Hypothalamus (tissue), 51 donors: ENCODE data around the gene CLEC2L.

ENCODE experiments used
- DNase-seq, 51 donors: peaks; one replicate each; lab custom pipeline; 2025; lab: John Stamatoyannopoulos, UW

Gene CLEC2L

DNA sequence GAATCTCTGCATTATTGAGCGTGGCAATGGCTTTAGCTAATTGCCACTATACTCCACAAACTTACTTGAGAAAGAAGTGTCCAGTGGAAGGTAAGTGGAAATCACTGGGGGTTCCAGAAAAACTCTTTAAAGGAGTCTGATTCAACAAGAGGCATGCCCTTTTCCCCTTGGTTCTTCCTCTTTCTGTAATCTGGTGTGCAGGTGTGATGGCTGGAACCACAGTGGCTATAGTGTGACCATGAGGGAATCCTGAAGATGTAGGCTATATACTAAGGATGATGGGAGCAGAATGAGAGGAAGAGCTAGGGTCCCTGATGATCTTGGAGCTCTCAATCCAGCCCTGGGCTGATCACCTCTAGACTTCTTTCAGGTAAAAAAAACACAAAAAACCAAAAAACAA lies 2.0 kb upstream of the CLEC2L start:
- DNase-seq: no peak

DNA sequence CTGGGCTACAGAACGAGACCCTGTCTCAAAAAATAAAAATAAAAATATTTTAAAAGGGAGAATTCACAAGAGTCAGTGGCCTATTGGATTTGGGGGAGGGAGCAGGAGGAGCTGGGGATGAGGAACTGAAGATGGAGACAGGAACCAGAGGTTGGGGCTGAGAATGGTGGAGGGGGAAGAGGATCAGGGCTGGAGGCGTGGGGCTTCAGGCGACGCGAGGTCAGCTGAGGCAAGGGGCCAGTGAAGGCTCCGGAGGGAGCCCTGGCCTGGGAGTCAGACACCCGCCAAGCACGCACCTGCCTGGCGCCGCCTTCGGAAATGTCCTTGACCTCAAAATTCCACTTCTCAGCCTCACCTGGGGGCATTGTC lies 671 bp upstream of the CLEC2L start:
- no peak for DNase-seq

DNA sequence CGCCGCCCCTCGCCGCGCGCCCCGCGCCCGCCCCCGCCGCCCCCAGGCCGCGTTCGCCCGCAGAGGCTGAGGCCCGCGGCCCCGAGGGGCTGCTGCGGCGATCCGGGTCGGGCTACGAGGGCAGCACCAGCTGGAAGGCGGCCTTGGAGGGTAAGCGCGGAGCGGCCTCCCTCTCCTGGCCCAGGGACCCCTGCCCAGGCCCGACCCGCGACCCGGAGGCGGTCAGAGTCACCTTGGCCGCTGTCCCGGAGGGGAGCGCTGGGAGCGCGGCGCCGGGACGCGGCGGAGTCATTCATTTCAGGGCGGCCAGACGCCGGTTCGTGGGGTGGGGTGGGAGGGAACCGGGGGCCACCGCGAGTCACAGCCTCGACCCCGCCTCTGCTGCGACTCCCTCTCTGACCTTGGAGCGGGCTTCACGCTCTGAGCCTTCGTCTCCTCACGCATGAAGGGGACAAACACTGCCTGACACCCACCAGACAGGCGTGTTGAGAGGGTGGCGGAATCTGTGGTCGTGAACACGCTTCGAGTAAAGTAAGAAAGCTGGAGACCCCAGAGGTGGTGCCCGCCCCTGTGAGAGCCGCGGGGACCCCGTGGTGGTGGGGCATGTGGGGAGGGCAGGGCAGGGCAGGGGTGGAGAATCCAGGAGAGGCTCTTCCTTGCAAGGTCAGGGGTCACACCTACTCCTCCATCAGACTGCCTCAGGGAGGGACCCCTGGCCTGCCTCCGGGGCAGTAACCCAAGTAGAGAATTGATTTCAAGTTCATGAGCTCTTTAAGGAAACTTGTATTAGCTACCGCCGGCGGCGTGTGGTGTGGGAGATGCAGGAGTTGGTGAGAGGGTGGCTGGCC lies 707 bp downstream of the CLEC2L start:
- DNase-seq: no peak

DNA sequence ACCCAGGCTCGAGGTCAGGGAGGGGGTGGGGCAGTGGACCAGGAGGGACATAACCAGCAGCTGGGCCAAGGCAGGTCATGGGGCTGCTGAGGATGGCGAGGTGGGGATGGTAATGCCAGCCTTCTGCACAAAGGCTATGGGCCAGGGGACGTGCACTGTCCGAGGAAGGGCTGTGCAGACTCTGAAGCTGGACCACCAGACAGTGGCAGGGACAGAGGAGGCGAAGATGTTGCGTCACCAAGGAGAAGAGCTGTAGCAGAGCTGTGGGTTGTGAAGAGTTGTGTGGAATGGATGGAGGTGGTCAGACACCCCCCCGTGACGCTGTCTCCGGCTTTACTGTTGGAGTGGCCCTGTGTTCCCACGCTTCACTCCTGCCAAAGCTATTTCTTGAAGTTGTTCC lies 1.8 kb downstream of the CLEC2L start:
- DNase-seq: peak in 1 of 51 donors; percentile 24

DNA sequence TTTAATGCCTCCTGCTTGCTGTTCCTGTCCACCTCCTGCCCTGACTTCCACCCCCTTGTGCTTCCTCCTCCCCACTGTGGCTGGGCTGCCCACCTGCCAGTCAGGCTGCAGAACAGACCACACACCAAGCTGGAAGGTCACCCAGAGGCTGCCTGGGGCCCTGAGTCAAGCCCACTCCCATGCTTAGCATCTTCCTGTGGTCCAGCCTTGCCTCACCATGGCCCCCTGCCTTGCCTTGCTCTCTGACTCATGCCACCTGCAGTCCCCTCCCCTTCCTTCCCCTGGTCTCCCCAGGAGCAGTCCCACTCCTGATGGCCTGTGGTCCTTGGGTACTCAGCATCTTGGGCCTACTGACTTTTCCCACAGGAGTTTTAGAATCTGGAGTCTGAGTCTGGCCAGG lies 2.3 kb downstream of the CLEC2L start:
- no peak for DNase-seq

DNA sequence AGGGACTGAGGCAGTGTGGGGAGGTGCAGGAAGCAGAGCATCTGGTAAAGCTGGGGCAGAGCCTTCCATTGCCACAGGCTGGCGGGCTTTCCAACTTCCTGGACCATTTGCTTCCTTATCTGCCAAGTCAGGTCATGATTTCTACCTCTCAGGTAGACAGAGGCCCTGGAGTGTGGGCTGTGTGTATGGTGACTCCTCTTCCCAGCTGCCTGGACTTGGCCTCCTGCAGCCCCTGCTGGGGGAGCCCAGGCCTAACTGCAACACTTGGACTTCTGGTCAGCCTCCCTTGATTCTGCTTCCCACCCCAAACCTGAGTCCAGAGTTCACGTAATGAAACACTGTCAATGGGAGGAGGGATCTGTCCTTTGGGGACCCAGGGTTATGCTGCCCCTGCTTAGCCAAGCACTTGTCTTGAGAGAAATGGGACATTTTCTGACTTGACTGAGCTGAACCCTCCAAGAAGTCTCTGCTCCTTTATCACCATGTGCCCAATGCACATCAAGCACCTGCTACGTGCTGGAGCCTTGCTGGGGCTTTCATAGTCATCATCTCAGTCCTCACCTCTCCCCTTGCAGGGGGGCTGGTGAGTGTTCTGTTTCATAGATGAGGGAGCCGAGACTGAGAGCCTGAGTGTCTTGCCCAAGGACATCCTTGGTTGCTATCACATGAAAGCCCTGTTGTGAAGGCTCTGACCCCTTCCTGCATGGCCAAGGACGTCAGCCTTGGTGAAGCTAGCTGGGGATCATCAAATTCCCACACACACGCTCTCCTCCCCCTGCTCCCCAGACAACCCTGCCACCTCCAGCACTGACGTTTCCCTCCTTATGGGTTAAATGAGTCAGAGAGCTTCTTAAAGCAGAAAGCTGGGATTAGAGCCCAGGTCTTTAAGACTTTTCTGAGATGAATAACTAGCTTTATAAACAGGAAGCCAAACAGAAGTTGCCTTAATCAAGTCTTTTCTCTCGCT lies 3.4 kb downstream of the CLEC2L start:
- DNase-seq: peak in 1 of 51 donors; percentile 13

DNA sequence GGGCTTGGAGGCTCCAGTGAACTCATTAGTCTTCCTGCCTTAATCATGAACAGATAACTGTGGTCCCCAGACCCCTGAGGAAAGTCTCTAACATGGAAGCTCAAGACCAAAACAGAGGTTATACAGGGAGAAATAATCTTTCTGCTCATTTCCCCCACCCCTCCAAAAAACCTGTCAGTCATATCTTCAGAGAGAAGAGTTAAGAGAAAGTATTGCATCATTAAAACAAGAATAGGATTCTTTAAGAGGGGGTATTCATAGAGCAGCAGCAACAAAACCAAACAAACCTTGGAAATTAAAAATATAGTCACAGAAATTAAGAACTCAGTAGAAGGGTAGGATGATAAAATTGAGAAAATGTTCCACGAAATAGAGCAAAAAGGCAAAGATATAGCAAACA lies 7.6 kb downstream of the CLEC2L start:
- no peak for DNase-seq

DNA sequence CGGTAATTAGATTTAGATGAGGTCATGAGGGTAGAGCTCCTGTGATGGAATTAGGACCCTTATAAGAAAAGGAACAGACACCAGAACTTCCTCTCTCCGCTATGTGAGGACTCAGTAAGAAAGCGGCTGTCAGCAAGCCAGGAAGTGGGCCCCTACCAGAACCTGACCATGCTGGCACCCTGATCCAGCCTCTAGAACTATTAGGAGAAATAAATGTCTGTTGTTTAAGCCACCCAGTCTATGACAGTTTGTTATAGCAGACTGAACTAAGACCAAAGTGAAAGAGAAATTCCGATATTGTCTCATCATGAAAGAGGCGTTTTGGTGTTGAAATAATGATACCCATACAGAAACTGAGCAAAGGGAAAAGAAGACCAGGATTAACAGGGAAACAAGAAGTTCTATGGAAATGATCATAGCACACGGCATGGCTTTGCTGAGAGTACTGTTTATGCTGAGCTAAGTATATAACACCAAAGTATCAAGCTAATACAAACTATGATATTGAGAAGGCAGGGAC lies 9.2 kb downstream of the CLEC2L start:
- no peak for DNase-seq

DNA sequence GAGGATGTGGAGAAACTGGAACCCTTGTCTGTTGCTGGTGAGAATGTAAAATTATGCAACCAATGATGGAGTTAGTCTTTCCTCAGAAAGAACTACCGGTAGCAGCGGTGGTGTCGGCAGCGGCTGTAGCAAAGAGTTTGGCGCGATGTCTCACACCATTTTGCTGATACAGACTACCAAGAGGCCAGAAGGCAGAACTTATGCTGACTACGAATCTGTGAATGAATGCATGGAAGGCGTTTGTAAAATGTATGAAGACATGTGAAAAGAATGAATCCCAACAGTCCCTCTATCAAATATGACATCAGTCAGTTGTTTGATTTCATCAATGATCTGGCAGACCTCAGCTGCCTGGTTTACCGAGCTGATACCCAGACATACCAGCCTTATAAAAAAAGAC lies 10.6 kb downstream of the CLEC2L start:
- no peak for DNase-seq

DNA sequence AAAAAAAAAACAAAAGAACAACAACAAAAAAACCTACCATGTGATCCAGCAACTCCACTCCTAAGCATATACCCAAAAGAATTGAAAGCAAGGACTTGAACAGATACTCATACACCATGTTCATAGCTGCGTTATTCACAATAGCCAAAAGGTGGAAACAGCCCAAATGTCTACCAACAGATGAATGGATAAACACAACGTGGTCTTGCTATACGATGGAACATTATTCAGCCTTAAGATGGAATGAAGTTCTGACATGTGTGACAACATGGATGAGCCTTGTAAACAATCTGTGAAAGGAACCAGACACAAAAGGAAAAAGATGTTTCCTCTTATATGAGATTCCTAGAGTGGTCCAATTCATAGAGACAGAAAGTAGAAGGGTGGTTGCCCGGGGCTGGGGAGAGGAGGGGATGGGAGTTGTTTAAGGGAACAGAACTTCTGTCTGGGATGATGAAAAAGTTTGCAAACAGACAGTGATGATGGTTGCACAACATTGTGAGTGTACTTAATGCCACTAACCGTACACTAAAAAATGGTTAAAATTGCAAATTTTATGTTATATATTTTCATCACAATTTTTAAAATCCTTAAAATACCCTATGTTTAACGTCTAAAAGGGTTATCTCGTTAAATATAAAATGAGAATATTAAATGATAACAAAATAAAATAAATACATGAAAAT lies 11.6 kb downstream of the CLEC2L start:
- no peak for DNase-seq

DNA sequence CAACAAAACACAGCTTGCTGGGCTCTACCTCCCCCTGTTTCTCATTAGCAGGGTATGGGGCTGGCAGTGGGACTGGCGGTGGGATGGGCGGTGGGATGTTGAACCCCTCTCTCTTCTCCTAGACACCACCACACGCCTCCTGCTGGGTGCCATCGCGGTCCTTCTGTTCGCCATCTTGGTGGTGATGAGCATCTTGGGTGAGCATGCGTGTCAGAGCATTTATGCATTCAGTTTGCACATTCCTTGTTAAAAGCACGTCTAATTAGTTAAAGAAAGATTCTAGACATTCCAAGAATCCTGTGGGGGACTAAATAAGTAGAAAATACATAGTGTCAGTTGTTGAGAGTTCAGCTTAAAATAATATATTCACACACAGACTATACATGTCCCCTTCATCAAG lies 12.7 kb downstream of the CLEC2L start:
- DNase-seq: no peak

DNA sequence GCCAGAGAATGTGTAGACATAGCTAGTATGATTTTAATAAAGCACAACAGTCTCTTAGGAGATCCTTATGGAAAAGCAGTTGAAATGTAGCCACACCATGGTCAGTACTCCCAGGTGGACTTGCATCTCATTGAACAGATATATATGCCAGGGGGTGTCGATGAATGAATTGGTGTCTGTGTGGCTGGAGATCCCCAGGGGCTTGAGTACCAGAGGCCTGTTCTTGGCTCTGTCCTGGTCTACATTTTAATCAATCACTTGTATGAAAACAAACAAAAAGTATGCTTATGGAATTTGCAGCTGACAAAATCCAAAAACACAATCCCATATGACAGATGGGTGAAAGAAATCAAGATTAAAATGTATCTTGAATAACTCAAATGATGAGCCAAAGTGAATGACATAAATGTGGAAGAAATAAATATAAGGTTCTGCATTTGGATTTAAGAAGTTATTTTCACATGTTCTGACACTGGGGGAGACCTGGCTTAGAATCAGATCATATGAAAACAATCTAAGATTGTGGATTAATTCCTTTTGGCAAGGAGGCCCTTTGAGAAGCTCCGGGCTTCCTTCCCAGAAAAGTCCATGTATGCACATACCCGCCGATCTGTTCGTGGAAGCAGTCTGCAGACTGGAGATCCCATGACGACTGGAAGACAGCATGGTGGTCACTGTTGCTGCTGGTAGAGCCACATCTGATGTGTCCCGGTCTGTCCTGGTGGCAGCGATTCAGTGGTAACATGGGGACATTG lies 15.6 kb downstream of the CLEC2L start:
- DNase-seq: no peak

DNA sequence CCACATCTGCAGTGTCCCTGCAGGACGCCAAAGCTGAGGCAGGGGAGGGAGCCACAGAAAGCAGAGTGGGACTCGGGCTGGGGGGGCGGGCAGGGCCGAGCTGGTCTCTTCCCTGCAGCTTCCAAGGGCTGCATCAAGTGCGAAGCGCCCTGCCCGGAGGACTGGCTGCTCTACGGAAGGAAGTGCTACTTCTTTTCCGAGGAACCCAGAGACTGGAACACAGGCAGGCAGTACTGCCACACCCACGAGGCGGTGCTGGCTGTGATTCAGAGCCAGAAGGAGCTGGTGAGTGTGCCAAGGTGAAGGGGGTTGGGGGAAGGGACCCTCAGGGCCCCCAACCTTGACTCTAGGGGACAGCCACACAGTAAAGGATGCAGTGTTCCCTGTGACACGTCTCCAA lies 16.7 kb downstream of the CLEC2L start:
- no peak for DNase-seq

DNA sequence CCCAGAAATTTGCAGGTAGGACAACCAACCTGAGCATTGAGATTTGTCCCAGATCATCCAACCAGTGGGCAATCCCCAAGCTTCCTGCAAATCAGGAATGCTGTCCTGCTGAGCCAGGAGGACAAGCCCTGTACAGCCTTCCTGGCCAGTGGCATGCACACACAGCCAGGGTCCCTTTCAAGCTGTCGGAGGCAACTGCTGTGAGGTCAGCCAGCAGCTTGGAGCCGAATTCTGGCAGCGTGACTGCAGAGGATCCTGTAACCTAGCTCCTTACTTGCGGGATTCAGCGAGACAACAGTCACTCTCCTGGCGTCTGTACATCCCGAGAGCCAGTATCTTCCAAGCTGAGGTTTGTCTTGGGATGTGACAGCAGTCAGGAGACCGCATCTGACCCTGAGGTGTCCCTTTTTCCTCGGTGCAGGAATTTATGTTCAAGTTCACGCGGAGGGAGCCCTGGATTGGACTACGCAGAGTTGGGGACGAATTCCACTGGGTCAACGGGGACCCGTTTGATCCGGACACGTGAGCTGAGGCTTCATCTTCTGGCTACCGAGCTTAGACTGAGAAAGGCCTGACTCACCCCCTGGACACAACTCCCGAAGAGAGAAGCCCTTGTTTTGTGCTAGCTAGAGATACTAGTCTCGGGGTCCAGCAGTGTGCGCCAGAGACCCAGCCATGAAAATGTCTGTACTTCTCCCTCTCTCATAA lies 18.3 kb downstream of the CLEC2L start:
- no peak for DNase-seq

DNA sequence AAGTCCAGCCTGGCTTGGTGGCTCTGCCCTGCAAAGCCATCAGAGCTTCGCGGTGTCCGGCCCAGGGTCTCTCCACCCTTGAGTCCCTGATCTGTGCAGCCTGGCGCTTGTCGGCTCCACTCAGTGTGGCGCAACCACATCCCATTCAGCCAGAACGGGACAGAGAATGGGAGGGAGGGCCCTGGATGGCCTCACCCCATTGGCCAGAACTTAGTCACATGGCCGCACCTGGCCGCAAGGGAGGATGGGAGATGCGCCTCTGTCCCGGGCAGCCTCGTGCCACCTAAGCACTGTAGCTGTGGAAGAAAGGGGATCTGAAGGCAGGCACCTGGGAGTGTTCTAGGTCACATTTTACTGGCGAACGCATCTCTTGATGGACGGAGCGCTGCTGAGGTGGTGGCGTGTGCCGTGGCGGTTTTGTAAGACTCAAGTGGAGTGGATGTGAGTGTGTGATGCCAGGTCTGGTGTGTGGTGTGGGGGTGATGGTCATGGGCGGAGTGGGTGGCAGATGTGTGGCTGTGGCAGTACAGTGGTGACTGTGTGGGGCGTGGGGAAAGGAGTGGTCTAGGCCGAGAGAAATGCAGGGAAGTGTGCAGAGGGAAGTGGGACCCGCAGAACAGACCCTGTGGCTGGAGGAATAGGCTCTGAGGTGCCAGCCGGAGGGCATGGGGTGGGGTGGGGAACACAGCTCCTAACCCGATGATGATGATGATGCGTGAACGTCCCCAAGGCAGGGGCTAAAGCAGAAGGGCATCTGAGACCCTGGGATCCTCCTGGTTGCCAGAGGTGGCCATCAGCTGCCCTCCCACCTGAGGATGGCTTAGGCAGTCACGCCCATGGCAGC lies 19.0 kb downstream of the CLEC2L start:
- no peak for DNase-seq

DNA sequence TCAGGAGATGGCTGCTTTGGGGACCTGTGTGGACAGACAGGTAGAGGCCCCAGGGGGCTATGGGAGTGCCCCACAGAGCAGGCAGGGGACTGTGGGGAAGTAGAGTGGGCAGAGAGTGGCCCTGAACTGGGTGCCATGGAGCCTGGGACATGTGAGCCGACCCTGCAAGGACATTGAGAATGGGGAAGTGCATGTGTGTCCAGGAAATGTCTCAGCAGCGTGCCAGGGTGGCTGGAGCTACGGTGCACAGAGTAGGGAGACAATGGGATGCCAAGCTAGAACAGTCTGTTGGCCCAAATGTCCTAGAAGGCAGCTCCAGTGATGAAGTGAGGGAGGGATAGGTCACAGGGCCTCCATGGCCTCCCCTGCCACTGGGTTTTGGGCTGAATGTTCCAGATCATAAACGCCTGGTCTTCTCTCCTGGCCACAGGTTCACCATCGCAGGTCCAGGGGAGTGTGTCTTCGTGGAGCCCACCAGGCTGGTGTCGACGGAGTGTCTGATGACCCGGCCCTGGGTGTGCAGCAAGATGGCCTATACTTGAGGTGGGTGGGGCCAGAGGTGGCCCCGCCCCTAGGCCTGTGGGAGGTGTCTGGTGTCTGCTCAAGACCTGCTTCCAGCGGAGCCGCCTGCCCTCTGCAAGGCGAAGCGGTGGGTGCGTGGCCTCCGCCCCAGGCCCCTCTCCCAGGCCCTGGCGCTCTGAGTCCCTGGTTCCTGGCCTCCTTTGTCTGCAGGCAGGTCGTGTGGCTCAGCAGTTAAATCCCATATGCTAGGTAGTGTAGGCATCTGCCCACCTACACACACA lies 20.5 kb downstream of the CLEC2L start:
- no peak for DNase-seq

DNA sequence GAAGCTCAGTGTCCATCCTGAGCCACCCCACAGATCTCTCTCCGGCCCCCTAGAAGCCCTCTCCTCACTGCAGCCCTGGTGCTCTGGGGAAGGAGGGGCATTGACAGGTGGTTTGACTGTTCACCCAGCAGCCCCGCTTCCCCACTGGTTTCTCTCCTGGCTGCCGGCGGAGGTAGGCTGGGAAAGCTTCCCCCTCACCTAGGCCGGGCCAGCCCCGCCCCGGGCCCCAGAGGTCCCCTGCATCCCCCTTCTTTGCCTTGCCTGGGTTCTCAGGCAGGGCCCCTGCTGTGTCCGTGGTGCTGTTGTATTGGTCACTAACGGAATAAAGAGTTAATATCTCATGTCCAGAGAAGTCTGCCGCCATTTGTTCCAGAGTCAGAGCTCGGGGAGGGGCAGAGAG lies 21.2 kb downstream of the CLEC2L start:
- DNase-seq: no peak
